ENCODE results near the gene ITSN1. TPM values are rescaled to one million over a fixed set of nuclear protein-coding genes. Genes with fewer than 3 reads are reported as not detected.

The ITSN1 gene
- total and polyA plus RNA-seq, 8 donors, result 6.0 to 83.5 (median 25.4) TPM

DNA sequence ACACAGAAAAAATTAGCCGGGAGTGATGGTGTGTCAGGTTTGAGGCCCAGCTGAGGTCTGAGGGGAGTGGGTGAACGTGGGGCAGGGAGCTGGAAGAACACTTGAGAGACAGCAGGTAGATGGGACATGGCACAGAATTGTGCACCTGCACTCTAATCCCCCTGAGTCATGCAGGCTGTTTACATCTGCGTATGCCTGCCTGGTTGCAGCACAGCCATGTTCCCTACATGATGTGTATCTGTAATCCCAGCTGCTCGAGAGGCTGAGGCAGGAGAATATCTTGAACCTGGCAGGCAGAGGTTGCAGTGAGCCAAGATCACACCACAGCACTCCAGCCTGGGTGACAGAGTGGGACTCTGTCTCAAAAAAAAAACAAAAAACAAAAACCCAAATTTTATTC lies 228.5 kb downstream of the ITSN1 start:
- Histone ChIP-seq H3K36me3 (no peaks in the 10 kb centered on the region), H3K4me1 (no peaks in the 10 kb centered on the region), H3K4me3 (no peak overlapping the region), H3K9me3 (no peaks in the 10 kb centered on the region), H3K27me3 (no peaks in the 10 kb centered on the region), H3K27ac (no peak overlapping the region)
- intact Hi-C loops (cut with DNase I; ENCODE audit: low total_unique reads), result no loop called here
- no peak for DNase-seq
- TF ChIP-seq POLR2AphosphoS5 (IDR thresholded peaks at IDR 0.05), result no peak
- TF ChIP-seq EP300 (IDR thresholded peaks at IDR 0.05), result no peak
- TF ChIP-seq POLR2A (IDR thresholded peaks at IDR 0.05), result no peak
- no peak for TF ChIP-seq CTCF (IDR thresholded peaks at IDR 0.05)
- WGBS, 5 donors, result 70 to 87% (median 85%) methylated on average over 4 of the region's 4 CpGs

- Histone ChIP-seq H3K27ac (no peak overlapping the region), H3K27me3 (no peaks in the 10 kb centered on the region), H3K4me1 (no peaks in the 10 kb centered on the region), H3K4me3 (no peak overlapping the region), H3K9me3 (no peaks in the 10 kb centered on the region), H3K36me3 (no peaks in the 10 kb centered on the region)
- no peak for DNase-seq
- intact Hi-C loops (cut with DNase I; ENCODE audit: low total_unique reads), result no loop called here
- 87 to 92% (median 92%) methylated on average over 5 of the region's 5 CpGs for WGBS, 5 donors
- TF ChIP-seq CTCF (IDR thresholded peaks at IDR 0.05), result no peak
- no peak for TF ChIP-seq POLR2A (IDR thresholded peaks at IDR 0.05)
- no peak for TF ChIP-seq EP300 (IDR thresholded peaks at IDR 0.05)
- TF ChIP-seq POLR2AphosphoS5 (IDR thresholded peaks at IDR 0.05), result no peak
Measured at GRCh38 chr21:33871171-33871570, 228.9 kb downstream of the ITSN1 start.

DNA sequence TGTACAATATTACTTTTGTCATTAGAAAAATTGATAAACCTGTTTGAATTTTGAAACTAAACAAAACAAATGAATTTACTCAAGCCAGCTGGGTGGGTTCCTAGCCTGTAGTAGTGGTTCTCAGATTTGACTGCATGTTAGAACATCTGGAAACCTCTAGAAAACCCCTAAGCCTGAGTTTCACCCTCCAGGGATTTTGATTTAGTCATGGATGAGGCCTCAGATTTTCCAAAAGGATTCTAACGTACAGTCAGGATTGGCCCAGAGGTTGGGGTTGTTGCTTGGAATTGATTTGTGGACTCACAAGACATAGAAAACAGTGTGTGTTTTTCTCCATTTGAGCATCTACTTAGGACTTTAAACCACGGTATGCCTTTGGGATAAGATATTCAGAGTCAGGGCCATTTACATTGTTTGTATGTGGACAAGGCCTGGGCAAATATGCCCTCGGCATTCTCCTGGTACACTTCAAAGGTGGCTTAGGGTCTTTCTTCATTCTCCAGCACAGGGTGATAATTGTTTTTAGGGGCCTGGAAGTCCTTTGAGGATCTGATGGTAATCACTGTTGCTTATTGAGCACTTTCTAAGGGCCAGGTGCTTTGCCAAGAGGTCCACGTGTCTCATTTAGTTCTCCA lies 230.7 kb downstream of the ITSN1 start:
- no peaks in the 10 kb centered on the region for H3K27me3 ChIP-seq
- TF ChIP-seq POLR2A (IDR thresholded peaks at IDR 0.05), result no peak
- no peak for TF ChIP-seq EP300 (IDR thresholded peaks at IDR 0.05)
- TF ChIP-seq CTCF (IDR thresholded peaks at IDR 0.05), result no peak
- TF ChIP-seq POLR2AphosphoS5 (IDR thresholded peaks at IDR 0.05), result no peak
- no peak overlapping the region for H3K27ac ChIP-seq
- no peaks in the 10 kb centered on the region for H3K9me3 ChIP-seq
- intact Hi-C loops (cut with DNase I; ENCODE audit: low total_unique reads), result no loop called here
- no peak overlapping the region for H3K4me3 ChIP-seq
- no peaks in the 10 kb centered on the region for H3K36me3 ChIP-seq
- no peak for DNase-seq
- WGBS, 5 donors, result 73 to 89% (median 77%) methylated on average over 4 of the region's 4 CpGs
- no peaks in the 10 kb centered on the region for H3K4me1 ChIP-seq

- H3K4me1 ChIP-seq, result no peaks in the 10 kb centered on the region
- intact Hi-C loops (cut with DNase I; ENCODE audit: low total_unique reads), result no loop called here
- no peaks in the 10 kb centered on the region for H3K36me3 ChIP-seq
- 91 to 98% (median 97%) methylated on average over 7 of the region's 7 CpGs for WGBS, 5 donors
- no peak for DNase-seq
- H3K27me3 ChIP-seq, result no peaks in the 10 kb centered on the region
- H3K27ac ChIP-seq, result no peak overlapping the region
- no peaks in the 10 kb centered on the region for H3K9me3 ChIP-seq
- no peak overlapping the region for H3K4me3 ChIP-seq
- TF ChIP-seq CTCF (IDR thresholded peaks at IDR 0.05), result no peak
- no peak for TF ChIP-seq POLR2A (IDR thresholded peaks at IDR 0.05)
- TF ChIP-seq POLR2AphosphoS5 (IDR thresholded peaks at IDR 0.05), result no peak
- no peak for TF ChIP-seq EP300 (IDR thresholded peaks at IDR 0.05)
Measured at GRCh38 chr21:33874161-33874560, 231.9 kb downstream of the ITSN1 start.
